Activated CD4-positive, alpha-beta T cell treated with anti-CD3 and anti-CD28 coated beads, Interleukin-2, Interleukin-6, amounts not matched to agents 100 ng/mL and 50 ng/mL, durations not matched to agents 16 hours and 8 hours (primary cell): ENCODE measurements around the gene PAK1.
A peak's percentile ranks its signal among the peaks of the same experiment; 100 is the strongest.

Experiments
- DNase-seq: peaks from one replicate; pipeline ENCODE4 v3.0.0-alpha.2; 2020

The PAK1 gene

GRCh38 chr11:77431813-77432212, 42.1 kb downstream of the PAK1 start:
- no peak for DNase-seq

GRCh38 chr11:77428598-77428997, 45.3 kb downstream of the PAK1 start:
- no peak for DNase-seq

DNA sequence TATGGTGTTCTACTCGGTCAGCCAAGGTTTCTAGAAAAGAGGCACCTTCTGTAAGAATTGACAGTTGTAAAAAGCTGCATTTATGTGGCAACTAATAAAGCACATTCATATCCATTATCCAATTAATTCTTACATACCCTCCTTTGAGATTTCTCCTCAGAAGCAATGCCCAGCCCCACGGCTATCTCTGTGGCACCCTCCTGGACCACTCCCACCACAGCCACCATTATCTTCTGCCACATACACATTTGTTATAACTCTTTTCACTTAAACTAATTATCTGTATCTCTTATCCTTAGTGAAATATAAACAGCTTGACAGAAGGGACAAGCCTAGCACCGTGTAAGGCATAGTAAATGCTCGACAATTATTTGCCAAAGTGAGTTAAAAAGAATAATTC, 48.5 kb downstream of the PAK1 start:
- DNase-seq = no peak

DNA sequence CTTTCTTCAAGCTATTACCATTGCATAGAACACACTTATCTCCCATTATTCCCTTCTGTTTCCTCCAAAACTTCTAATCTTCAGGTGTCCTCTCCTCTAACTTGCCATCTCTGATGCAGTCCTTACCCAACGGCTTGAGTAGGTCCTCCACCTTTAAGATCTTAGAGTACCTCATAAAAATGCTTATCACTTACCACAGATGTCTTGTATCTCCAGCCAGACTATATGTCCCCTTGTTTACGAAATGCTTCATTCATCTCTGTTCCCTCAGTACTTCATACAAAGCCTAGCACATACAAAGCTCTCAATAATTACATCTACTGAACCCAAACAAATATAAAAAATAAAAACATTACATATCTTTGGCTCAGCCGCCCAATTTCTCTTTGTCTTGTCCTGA, 49.2 kb downstream of the PAK1 start:
- no peak for DNase-seq

DNA sequence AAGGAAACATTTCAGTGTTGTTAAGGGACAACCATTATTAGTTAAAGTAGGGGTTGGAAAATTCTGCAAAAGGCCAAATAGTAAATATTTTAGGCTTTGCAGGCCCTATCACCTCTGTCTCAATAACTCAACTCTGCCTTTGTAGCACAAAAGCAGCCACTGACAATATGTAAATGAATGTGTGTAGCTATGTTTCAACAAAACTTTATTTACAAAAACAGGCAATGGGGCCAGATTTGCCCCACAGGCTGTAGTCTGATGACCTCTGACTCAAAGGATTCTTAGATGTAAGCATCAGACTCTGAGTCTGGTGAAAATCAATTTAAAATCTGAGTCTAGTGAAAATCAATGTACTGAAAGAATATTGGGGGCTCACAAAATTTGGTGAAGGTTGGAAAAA, 50.3 kb downstream of the PAK1 start:
- DNase-seq = no peak

- no peak for DNase-seq
Measured at GRCh38 chr11:77422687-77423086, 51.2 kb downstream of the PAK1 start.

GRCh38 chr11:77421041-77421723, 52.7 kb downstream of the PAK1 start:
- DNase-seq = no peak

DNA sequence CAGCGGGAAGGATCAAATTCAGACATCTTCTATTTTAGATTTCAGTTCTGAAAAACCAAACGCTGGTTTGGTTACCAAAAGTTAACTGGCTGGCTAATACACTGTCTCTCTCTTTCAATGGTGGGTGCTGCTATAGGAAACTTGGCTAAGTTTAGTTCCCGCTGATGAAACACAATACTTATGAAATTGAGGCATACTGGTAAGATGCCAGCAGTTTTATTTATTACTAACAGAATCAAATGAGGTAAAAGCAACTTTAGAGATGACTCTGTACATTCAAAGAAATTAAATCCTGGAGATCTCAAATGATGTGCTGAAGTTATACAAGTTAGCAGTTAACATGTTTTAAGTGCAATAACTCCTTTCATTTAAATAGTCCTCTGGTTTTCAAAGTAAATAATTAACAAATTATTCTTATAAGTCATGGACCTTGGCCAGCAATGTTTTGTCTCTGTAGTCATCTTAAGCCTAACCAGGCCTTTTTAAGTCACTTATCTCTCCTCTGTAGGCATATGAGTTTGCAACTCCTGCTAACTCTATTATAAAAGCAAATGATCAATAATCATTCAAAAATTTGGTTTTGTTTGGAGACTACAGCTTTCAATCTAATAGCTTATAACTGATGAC, 54.8 kb downstream of the PAK1 start:
- no peak for DNase-seq

DNA sequence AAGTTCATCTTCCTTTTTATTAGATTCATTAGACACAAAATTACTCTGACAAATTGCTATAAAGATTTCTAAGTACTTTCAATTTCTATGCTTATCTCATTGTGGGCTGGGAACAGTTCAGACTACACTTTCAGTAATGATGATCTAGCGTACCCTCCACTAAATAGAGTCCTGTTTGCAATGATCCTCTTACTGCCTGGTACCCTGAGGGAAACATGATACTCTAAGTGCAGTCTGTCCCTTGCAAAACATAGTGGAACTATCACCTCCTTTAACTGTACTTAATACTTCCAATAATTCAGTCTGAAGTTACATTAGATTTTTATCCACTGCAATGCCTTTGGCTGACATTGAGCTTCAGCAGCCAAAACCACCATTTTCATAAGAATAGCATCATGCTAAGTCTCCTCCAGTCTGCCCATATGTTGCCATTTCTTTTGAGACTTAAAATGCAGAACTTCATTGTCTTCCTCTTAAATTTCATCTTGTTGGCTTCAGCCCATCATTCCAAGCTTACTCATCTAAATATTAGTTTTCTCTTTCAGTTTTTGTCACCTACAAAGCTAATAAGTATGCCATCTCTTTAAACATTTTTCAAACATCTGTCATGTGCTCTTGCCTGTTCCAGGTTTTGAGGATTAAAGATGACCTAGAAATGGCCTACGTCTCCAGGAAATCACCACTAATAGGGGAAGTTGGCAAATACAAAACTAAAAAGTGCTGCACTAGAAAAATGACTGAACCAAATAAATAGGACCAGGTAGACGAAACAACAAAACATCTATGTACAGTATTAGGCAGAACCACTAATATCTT, 55.5 kb downstream of the PAK1 start:
- DNase-seq = no peak

GRCh38 chr11:77416357-77416756, 57.5 kb downstream of the PAK1 start:
- no peak for DNase-seq

GRCh38 chr11:77413850-77414460, 59.9 kb downstream of the PAK1 start:
- no peak for DNase-seq

DNA sequence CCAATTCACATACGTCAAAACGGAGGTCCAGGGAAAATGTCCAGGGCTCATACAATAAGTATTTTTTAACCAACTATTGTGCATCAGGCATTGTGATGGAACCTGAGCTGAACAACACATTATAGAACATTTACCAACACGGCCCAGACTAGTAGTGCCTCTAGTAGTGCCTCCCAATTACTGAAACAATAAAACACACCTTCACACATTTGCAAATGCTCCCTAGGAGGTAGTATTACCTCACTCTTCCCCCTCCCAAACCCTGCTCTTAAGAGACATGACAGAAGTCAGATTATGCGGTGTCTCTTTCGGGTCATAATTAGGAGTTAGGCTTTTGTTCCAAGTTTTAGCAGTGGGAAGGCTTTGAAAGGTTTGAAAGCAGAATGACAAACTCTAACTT, 61.1 kb downstream of the PAK1 start:
- no peak for DNase-seq

DNA sequence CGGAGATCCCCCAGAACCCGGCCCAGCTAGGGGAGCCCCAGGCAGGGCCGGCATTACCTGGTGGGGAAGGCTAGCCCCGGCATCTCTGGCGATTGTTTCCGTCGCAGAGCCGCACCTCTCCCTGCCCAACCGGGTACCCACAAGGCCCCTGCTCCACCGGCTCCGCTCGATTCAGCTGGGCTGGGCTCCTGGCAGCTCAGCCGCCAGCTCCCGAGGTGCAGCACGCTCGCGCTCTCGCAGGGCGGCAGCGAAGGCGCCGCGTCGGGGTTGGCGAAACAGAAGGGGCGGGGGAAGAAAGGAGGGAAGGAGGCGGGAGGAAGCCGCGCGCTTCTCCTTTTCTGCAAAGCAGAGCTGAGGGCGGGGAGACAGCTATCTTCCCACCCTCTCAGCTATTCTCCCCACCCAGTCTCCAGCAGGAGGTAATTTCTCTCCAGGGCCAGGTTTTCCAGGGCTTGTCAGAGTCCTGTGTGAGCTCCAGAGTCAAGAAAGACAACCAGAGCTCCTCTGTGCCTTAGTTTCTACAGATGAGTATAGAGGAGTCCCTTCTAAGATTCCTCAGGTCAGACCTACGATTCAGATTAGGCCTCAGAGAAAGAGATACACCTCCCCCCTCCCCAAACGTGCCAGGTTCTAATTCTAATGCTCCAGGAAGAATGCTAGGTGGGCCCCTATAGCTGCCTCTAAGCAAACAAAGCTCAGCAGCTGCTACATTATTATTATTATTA, 62.0 kb downstream of the PAK1 start:
- DNase-seq = peak; percentile 90

GRCh38 chr11:77411137-77411707, 62.7 kb downstream of the PAK1 start:
- peak; percentile 28 for DNase-seq

DNA sequence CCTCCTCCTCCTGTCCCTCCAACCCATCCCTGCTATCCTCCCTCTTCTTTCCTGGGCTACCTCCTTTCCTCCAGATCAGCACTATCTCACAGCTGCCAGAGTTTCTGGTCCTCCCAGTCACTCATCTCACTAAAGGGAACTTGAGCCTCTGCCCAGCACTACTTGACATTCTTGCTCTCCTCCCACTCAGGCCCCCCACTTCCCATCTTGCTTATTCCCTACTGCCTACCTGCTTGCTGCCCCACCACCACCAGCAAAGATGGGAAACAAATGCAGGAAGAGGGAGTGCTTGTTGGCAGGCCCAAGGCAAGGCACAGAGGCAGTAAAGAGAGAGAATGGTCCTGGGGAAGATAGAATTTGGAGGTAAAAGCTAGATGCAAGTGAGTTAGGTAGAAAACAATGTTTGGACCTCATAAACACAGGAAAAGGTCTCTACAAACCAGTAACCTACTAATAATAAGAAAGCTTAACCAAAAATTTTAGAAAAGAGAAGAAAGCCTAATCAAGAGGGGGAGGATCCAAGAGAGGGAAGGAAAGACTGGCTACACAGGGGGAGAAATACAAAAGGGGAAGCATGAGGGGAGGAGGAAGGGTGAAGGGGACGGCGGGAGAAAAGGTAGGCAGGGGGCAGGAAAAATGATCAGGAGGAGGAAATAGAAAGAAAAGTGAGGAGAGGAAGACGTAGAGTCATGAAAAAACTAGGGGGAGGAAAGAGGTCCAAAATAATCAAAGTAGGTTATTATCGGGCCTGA, 63.6 kb downstream of the PAK1 start:
- no peak for DNase-seq

DNA sequence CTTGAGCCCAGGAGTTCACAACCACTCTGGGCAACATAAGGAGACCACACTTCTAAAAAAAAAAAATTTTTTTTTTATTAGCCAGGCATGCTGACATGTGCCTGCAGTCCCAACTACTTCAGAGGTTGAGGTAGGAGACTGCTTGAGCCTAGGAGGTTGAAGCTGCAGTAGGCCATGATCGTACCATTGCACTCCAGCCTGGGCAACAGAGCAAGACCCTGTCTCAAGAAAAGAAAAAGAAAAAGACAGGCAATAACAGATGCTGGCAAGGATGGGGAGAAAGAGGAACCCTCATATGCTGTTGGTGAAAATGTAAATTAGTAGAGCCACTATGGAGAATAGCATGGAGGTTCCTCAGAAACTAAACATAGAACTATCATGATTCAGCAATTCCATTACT, 64.8 kb downstream of the PAK1 start:
- DNase-seq = no peak

DNA sequence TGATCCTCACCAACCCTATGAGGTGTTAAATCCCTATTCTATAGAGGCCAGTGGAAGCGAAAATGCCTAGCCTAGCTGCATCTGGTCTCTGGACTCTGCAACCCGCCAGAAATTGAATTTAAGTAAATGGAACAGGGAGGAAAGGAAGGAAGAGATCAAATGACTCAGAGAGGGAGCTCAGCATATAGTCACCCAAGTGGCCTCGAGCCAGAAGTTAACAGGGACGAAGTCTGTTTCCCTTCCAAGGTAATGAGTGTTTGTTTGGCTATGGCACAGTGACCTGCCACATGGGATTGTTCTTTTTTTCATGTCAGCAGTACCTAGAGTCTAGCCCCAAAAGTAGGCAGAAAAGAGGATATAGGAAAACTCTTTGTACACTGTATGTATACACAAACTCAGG, 66.3 kb downstream of the PAK1 start:
- no peak for DNase-seq

GRCh38 chr11:77406396-77406795, 67.5 kb downstream of the PAK1 start:
- no peak for DNase-seq

GRCh38 chr11:77403211-77403610, 70.7 kb downstream of the PAK1 start:
- no peak for DNase-seq

DNA sequence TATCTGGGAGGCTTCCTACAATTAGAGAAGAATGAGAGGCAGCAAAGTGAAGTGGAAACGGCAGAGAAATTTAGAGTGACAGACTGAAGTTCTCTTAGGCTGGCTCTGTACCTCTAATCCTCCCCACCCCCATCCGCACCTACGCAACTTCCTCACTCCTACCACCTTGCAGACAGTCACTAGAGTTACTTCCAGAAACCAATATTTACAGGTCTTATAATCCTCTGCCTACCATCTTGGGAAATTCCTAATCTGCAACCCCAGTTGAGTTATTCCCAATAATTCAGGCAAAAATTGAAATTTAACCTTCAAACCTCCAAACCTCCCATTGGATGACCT, 71.7 kb downstream of the PAK1 start:
- DNase-seq = no peak

DNA sequence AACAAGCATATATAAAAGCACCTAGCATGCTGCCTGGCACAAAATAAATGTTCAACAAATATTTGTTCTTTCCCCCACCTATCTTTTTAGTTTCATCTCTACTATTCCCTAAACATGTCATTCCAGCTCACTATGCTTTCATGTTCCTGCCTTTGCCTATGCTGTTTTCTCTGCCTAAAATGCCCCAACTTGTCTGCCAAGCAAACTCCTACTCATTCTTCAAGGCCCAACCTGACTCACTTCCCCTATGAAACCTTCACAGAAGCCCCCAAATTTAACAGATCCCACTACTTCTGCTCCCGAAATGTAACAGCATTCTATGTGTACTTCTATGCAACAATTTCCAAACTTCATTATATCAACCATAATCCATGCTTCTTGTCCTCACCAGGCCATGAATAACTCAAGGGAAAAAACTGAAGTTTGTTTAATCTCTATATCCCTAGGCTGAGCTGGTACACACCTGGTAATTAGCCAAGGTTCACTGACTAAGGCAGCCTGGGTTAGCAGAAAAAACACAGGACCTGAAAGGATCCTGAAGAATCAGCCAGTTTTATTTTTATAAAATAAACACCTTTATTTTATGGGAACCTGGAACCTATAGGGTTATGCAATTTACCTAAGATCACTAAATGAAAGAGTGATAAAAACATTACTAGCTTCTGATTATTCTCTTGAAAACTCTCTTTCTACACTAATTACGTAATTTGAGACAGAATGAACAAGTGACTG, 72.2 kb downstream of the PAK1 start:
- DNase-seq = no peak
